HG02973 (cell line): ENCODE measurements around the gene RDH14.

Experiments
- ATAC-seq: cut with Tn5 transposase; IDR thresholded peaks from one replicate; pipeline ENCODE4 v1.9.1; 2021; ENCODE audit warnings: moderate library complexity; ENCODE audit not compliant: unreplicated experiment

RDH14 gene

DNA sequence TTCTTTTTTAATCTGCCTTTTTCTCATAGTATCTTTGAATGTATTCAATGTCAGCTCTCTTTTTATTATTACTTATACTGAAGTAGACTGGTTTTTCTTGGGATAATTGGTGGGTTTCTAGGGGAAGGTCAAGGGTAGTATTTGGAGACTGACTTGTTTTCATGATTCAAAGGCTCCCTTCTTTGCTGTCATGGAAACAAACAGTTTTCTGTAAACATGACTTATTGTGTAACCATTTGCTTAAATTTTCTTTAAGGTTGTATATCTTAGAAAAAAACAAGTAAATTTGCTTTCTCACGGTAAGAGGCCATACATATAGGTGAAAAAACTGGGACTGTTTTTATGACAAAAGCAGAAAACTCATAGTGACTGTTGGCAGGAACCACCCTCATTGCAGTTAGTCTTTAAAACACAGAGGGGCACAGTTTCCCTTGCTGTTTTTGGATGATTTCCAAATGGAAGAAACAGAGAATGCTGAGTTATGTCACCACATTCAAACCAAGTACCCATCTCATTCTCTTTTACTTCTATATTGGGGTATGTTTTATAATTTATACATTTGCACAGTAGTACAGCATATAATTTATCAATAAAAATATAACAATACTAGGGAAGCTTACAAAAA is 5.8 kb upstream of the RDH14 start:
- ATAC-seq, result no peak

DNA sequence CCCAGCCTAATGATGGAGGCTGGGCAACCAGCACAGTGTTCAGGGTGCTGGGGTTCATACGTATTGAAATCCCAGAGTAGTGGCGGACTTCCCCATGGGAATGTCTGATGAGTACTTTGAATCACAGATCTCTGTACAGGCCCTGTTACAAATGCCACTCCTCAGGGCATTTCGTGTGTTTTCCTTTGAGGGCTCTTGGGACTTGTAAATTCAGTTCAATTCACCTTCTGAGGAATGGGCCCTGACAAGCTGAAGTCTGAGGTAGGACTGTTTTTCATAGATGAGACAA is 288 bp upstream of the RDH14 start:
- ATAC-seq, result no peak

DNA sequence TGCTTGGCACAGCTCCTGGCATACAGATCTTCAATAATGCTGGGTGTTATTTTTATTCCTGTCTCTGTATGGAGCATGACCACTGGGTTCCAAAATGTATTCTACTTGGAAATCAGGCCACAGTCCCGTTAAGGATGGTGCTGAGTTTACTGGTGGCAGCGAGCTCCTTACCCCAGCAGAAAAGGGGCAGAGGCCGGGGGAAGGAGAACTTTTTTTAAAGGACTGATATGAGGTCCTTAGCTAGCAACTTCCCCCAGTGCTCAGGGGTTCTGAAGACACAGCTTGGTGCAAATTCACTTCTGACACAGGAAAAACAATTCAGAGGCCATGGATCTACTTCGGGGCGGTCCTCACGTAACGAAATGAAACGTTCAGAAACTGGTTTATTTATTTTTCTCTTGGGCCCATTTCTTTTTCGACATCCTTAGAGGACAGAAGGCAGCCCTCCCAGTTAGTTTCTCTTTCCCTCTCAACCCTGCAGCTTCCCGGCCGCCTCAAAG is 872 bp downstream of the RDH14 start:
- ATAC-seq, result no peak

DNA sequence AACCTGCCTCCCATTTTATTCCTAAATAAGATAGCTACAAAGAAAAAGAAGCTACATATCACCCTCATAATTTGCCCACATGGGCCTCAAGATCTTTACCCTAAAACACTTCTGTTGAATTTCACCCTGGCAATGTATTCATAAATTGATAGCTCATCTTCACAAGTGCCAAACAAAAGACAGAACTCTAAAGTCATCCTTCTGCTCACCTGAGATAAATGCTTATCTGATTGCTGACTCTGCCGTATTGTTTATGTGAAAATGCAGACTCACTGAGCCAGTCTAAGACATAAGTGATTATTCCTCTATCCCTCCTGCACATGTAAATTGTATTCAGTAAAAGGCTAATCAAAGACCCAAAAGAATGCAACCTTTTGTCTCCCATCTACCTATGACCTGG is 2.0 kb downstream of the RDH14 start:
- ATAC-seq, result no peak

DNA sequence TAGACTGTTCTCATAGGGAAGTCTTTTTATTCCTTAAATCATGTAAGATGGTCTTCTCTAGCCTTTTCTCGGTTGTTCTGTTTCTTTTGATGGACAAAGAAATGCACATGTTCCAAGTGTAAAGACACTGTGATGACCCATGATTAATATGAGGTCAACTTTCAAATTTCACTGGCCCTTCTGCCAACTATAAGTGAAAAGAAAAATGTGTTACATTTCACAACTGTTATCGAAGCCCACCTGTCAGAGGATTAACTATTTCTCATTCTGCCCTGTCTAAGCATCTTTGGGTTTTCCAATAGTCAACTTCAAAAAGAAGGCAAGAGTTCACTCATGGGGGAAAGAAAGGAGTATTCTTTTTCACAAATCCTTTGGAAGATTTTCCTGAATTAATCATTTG is 3.3 kb downstream of the RDH14 start:
- no peak for ATAC-seq

DNA sequence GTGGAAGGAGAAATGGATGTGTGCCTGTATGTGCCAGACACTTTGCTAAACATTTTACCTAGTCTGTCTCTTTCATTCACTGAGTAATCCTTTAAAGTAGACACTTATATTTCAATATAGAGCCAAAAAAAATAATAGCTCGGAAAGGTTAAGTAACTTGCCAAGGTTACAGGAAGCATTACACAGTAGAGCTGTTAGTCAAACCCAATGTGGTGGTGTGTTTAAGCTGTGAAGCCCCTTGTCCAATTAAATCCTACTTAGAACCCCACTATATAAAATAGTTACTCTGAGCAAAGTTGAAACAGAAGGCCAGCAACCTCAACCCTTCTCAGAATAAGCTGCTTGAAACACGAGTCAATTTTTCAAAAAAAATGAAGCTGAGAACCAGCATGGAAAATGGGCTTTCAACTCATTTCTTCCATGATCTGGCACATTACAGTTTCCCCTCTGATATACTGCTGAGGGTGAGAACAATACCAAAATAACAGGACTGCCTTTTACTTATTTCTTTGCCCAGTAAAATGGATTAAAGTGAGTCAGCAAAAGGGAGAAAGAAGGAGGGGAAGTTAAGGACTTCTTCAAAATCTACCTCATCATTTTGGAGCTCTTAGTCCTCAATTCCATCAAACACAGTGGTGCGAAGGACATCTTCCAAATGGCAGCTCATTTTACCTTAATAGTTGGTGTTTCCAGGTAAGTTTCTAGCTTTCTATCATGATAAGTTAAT is 7.9 kb downstream of the RDH14 start:
- no peak for ATAC-seq

DNA sequence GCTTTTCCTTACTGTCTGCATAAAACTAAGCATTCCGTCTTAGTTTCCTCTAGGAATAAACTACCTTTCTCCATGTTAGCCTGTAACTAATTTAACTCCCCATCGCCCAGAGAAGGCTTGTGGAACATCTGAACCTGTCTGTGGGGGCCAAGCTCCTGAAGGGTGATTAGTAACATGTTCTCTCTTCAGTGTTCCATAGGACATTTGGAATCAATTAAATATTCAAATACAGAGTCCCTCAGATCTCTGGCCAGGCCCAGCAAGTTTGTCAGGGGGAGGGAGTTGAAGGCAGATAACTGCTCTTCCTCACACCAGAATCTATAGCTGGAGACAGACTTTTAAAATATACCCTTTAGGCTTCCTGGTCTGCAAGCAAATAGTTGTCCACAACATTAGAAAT is 8.8 kb downstream of the RDH14 start:
- no peak for ATAC-seq

DNA sequence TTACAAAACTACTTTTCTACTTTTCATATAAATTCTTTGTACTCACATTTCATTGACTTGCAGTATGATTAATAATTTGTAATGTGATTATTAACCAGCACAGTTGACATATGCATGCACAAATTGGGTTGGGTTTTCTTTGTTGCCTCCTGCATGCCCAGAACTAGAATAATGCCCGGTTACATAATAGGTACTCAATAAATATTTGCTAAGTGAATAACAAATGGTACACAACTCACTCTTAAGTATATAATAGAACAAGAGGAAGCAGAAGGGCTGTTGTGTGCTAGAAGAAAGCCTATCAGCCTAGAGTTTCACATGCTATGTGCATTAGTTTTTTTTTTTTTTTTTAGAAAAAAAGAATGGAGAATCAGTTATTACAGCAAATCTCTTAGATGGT is 9.3 kb downstream of the RDH14 start:
- ATAC-seq, result no peak

DNA sequence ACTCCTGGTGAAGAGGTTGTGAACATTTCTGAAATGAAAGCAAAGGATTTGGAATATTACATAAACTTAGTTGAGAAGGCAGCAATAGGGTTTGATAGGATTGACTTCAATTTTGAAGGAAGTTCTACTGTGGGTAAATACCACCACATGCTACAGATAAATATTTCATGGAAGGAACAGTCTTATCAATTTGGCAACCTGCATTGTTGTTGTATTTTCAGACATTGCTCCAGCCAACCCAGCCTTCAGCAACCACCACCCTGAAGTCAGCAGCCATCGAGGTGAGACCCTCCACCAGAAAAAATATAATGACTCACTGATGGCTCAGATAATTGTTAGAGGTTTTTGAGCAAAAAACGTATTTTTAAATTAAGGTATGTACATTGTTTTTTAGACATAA is 10.0 kb downstream of the RDH14 start:
- ATAC-seq, result no peak

DNA sequence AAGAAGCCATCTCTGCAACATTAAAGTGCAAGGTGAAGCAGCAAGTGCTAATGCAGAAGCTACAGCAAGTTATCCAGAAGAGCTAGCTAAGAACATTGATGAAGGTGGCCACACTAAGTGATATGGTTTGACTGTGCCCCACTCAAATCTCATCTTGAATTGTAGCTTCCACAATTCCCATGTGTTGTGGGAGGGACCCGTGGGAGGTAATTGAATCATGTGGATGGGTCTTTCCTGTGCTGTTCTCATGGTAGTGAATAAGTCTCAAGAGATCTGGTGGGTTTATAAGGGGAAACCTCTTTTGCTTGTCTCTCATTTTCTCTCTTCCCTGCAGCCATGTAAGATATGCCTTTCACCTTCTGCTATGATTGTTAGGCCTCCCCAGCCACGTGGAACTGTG is 11.4 kb downstream of the RDH14 start:
- no peak for ATAC-seq

DNA sequence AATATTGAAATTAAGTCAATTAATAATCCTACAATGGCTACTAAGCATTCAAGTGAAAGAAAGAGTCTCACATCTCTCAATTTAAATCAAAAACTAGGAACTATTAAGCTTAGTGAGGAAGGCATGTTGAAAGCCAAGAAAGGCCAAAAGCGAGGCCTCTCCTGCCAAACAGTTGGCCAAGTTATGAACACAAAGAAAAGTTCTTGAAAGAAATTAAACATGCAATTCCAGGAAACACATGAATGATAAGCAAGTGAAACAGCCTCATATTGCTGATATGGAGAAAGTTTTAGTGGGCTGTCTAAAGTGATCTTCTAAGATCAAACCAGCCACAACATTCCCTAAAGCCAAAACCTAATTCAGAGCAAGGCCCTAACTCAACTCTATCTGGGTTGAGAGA is 11.8 kb downstream of the RDH14 start:
- no peak for ATAC-seq

DNA sequence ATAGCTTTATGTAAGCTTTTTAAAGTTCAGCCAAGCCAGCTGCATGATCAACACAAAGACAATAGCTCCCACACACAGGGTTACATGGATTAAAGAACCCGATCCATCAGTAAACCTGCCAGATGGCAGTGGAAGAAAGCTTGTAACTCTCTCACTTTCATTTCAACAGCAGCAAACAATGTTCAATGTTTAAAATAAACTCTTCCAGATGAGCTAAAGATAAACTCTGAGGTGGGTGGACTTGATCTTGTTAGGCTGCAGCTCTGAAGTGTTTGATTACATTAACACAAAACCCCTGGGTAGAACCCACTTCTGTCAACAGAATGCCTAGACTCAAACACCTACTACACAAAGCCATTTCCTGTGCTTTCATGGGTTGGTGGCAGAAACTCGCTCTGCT is 13.9 kb downstream of the RDH14 start:
- ATAC-seq, result no peak

DNA sequence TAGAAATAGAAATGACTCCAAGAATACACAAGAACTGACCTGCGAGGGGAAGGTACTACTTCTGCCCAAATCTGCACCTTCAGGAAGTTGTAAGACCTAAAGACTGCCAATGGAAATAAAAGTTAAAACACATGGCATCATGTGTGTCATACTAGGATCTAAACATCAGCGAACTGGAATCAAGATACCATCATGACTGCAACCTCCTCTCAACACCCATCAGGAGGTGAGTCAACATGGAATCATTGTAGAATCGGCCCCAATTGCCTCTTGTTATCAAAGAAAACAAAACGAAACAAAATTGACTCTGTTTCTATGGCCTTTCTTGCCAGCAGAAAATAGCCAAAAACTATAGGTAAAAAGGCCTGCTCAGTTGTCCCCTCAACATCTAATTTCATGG is 15.1 kb downstream of the RDH14 start:
- ATAC-seq, result no peak

DNA sequence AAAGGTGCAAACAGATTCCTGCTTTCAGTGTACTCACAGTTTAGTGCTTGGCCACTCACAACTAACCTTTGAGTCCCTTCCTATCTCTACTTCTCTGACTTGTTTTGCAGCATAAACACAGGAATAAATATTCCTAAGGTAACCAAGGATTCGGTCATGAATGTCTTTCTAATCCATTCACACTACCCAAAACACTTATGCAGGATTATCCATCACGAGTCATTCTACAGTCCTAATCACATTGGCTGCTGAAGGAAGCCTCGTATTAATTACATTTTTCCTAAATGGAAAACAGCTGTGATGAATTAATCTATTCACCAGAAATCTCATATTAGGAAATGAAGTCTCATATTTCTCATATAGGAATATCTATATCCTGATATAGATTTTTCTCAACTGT is 16.3 kb downstream of the RDH14 start:
- no peak for ATAC-seq

DNA sequence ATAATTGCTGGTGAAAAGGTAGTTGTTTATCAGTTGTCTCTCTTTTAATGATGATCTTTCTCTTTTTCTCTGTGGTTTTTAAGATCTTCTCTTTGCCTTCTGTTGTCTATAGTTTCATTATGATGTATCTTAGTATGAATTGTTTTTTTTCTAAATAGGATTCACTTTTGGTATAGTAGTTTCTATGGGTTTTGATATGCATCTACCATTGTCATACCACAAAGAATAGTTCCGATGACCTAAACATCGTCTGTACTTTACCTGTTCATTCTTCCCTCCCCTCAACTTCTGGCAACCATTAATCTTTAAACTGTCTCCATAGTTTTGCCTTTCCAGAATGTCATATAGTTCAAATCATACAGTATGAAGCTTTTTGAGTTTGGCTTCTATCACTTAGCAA is 19.6 kb downstream of the RDH14 start:
- no peak for ATAC-seq

DNA sequence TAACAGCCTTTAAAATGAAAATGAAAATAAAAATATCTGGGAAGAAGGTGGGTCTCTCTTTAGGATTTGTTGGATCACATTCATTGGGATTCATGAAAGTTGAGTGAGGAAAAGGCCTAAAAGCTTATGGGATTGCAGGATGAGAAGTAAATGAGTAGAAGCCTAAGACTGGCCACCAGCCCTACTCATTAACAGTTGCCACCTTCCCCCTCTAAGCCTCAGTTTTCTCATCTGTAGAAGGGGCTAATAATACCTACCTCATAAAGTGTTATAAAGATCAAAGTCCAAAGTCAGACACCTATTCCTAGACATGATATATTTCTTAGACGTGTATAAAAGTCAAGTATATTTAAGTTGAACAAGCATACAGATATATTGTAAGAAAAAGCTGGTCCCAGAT is 23.8 kb downstream of the RDH14 start:
- ATAC-seq, result no peak

DNA sequence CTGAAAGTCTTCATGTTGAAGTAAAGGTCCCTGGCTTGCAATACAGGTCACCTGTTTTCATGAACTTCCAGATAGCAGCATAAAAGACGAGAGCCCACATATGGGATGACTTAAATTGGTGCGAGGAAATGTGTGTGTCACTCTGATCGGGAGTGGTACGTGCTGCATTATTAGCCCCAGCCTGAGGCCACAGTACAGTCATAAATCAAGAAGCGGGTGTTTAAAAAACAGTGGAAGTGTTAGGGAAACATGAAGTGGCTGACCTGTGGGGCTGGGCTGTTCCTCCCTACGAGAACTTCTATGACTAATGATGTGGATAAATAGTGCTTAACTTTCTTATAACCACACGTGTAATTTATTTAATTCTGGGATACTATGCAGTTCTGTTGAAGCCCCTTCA is 24.4 kb downstream of the RDH14 start:
- no peak for ATAC-seq

DNA sequence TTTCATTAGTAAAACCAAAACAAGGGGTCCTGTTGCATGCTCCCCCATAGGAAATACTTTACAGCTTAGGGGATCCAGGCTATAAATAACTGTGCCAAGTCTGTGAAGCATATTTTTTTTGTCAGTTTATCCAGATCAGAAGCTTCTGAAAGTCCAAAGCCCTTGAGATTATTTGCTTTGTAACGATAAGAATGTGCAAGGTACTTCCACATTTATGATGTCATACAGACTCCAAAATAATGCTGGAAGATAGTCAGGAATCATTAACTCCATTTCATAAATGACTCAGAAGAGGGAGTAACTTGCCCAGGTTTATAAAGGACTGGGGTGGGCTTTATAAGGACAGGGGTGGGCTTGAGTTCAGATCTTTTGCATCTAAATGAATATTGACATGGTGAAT is 29.3 kb downstream of the RDH14 start:
- ATAC-seq, result no peak

DNA sequence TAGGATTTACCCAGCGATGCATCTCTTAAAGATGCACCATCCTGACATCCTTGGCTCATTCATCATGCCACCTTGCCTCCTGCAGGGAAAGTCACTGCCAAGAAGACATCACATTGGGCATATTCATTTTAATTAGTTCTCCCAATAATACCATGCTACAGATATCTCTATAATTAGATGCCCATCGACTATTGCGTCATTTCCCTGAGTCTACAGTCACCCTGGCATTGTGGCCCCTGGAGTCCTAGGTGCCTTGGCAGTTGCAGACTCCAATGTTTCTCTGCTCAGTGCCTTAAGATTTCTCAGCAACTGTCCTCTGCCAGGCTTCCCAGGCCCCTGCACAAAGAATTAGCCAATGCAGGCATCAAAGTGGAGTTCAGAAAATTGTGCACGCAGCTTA is 32.6 kb downstream of the RDH14 start:
- no peak for ATAC-seq

DNA sequence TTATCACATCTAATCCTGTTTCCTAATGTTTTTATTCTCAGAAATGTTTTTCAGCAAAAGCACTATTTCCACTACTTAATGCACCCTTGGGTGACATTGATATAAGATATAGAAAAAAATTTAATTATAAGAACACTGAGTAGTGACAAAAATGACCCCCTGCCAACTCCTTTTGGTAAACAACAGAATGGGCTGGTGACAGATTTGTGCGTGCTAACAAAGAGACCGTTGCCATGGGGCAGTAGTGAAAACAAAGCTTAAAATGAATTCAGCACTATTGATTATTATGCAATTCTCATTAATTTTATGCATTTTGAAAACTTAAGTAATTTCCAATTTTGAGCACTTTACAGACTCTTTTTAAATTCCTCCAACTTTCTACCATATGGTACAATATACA is 33.1 kb downstream of the RDH14 start:
- ATAC-seq, result no peak

DNA sequence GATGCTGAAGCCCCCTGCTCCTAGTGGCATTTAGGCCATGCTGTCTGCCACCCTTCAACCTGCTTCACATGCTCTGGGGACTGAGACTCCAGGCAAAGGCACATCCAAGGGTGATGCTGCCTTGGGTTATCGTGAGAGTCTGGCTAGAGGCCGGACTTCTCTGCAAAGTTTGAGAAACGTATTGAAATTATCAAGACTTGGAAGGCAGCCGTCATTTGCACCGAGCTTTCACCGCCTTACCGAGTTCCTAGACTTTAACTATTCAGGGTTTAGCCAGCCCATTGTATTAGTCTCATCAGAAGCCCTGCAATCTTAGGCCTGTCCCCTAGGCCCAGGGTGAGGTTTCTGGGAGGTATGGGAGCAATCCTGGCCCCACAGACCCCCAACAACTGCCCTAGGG is 34.0 kb downstream of the RDH14 start:
- ATAC-seq, result no peak

DNA sequence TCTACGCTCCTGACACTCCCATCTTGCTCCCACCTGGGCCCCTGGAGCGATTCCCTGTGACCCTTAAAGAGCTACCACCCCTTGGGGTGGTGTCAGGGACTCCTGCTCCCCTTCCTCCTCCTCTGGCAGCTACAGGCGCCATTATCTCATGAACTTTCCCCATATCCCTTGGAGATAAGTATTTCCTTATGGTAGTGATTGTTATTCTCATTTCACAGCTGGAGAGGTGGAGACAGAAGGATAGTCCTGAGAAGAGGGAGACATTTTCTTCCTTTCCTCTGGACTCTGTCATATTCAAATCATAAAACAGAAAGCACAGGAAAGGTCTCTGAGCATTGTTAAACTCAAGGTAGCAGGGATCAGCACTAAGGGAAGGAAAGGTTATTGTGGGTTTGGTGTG is 34.6 kb downstream of the RDH14 start:
- no peak for ATAC-seq

DNA sequence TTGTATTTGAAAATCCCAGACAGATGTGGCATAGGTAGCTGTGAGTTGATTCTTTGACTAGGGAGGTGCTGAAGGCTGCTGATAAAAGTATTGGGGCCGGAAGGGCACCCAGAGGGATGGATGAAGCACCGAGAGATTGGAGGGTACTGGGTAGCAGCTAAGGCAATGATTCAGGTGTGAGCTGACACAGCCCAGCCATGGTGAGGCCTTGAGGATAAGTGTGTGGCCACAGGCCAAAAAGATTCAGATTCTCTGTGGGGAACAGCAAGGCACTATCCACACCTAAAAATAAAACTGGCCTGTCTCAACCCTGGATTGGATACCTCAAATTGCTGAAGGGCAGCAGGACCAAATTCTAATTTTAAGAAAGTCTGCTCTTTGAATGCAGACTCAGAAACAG is 35.2 kb downstream of the RDH14 start:
- ATAC-seq, result no peak
